ENCODE measurements around the gene LCTL. TPM values are rescaled to one million over a fixed set of nuclear protein-coding genes. Genes with fewer than 3 reads are reported as not detected.

LCTL gene
- total RNA-seq, 2 donors from 2014 or later = not detected

DNA sequence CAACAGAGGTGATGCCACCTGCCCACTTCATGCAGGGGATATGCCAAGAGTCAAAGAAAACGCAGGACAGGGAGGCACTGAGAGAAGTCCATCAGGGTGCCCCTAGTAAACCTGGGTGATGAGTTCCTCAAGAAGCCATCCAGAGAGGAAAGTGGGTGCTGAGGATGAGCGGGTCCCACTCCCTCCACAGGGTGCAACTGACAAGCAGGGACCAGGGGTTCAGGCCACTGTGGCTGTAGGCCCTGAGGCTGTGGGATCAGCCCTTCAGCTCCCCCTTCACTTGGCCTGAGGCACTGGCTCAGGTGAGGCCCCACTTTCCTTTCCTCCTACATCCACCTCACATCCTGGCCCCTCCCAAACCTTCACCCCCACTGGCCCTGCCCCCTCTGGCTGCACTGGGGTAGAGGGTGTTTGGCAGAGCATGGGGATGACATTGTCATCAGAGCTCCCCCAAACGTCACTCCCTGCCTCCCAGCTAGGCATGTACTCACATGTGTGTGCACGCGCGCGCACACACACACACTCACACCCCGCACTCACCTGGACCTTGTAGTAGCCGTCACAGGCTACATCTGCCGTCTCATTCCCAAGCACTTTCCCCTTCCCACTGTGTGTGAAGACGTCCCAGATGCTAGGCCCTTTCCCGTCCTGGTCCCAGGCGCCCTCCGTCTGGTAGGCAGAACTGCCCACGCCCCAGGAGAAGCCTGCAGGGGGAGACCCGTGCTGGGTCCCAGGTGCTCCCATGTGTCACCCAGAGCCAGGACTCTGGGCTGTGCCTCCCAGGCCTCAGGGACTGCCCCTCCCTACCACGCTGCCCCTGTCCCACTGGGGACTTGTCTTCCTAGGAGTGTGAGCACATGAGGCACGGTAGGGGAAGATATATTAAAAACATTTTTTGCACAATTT, 1.4 kb downstream of the LCTL start:
- Histone ChIP-seq H3K4me3 (no peak overlapping the region), H3K27me3 (replicated peaks; ENCODE audit: insufficient read depth) (no peaks in the 10 kb centered on the region), H3K27ac (no peak overlapping the region), H3K36me3 (no peaks in the 10 kb centered on the region), H3K9me3 (no peaks in the 10 kb centered on the region), H3K4me1 (ENCODE audit: control insufficient read depth in 1 of 2, low read depth in 2 of 2) (no peaks in the 10 kb centered on the region)
- TF ChIP-seq, protein P1, sequence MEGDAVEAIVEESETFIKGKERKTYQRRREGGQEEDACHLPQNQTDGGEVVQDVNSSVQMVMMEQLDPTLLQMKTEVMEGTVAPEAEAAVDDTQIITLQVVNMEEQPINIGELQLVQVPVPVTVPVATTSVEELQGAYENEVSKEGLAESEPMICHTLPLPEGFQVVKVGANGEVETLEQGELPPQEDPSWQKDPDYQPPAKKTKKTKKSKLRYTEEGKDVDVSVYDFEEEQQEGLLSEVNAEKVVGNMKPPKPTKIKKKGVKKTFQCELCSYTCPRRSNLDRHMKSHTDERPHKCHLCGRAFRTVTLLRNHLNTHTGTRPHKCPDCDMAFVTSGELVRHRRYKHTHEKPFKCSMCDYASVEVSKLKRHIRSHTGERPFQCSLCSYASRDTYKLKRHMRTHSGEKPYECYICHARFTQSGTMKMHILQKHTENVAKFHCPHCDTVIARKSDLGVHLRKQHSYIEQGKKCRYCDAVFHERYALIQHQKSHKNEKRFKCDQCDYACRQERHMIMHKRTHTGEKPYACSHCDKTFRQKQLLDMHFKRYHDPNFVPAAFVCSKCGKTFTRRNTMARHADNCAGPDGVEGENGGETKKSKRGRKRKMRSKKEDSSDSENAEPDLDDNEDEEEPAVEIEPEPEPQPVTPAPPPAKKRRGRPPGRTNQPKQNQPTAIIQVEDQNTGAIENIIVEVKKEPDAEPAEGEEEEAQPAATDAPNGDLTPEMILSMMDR (IDR thresholded peaks at IDR 0.05) = no peak
- no peak for ATAC-seq (ENCODE audit: insufficient number of reproducible peaks, low FRiP score, low read depth)
- no peak for DNase-seq (ENCODE audit: low spot score)

- H3K27me3 ChIP-seq (replicated peaks; ENCODE audit: insufficient read depth) = no peaks in the 10 kb centered on the region
- ATAC-seq (ENCODE audit: insufficient number of reproducible peaks, low FRiP score, low read depth) = no peak
- H3K36me3 ChIP-seq = no peaks in the 10 kb centered on the region
- no peaks in the 10 kb centered on the region for H3K9me3 ChIP-seq
- TF ChIP-seq, protein P1 (IDR thresholded peaks at IDR 0.05) = no peak
- no peaks in the 10 kb centered on the region for H3K4me1 ChIP-seq (ENCODE audit: control insufficient read depth in 1 of 2, low read depth in 2 of 2)
- H3K4me3 ChIP-seq = no peak overlapping the region
- no peak overlapping the region for H3K27ac ChIP-seq
- DNase-seq (ENCODE audit: low spot score) = no peak
These were observed 2.2 kb downstream of the LCTL start for GRCh38 chr15:66563566-66564110.

- no peak for ATAC-seq (ENCODE audit: insufficient number of reproducible peaks, low FRiP score, low read depth)
- Histone ChIP-seq H3K4me1 (ENCODE audit: control insufficient read depth in 1 of 2, low read depth in 2 of 2) (no peaks in the 10 kb centered on the region), H3K4me3 (no peak overlapping the region), H3K36me3 (no peaks in the 10 kb centered on the region), H3K27me3 (replicated peaks; ENCODE audit: insufficient read depth) (no peaks in the 10 kb centered on the region), H3K27ac (no peak overlapping the region), H3K9me3 (no peaks in the 10 kb centered on the region)
- DNase-seq (ENCODE audit: low spot score) = no peak
- TF ChIP-seq, protein P1 (IDR thresholded peaks at IDR 0.05) = no peak
These were observed 2.7 kb downstream of the LCTL start for GRCh38 chr15:66563126-66563525.

DNA sequence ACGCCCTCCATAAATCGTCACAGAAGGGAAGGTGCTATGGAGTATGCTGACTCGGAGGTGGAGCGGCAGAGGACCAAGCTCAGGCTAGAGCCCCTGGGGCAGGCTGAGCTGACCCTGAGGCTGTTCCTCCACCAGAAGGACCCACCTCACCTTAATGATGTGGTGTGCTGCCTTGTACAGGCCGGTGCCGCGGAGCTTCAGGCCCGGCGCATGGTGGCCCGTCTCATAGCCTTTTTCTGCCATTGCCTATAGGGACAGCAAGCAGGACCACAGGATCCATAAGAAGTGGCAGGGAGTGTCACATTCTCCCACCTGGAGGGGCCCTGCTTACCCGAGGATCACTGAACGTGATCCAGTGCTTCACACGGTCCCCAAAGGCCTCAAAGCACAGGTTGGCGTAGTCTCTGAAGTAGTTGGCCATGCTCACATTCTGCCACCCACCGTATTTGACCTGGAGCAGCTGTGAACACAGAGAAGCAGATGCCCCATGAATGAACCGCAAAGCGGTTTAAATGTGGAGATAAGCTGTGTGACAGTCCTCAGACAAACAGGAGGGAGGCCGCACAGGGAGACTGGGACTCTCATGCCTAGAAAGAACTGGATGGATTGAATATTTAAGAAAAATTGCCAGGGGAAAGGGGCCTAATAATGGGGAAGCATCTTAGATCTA, 4.8 kb downstream of the LCTL start:
- H3K4me1 ChIP-seq (ENCODE audit: control insufficient read depth in 1 of 2, low read depth in 2 of 2) = no peaks in the 10 kb centered on the region
- no peaks in the 10 kb centered on the region for H3K9me3 ChIP-seq
- ATAC-seq (ENCODE audit: insufficient number of reproducible peaks, low FRiP score, low read depth) (no peak), DNase-seq (ENCODE audit: low spot score) (no peak)
- H3K27me3 ChIP-seq (replicated peaks; ENCODE audit: insufficient read depth) = no peaks in the 10 kb centered on the region
- TF ChIP-seq, protein P1 (IDR thresholded peaks at IDR 0.05) = no peak
- no peak overlapping the region for H3K27ac ChIP-seq
- H3K36me3 ChIP-seq = no peaks in the 10 kb centered on the region
- H3K4me3 ChIP-seq = no peak overlapping the region

DNA sequence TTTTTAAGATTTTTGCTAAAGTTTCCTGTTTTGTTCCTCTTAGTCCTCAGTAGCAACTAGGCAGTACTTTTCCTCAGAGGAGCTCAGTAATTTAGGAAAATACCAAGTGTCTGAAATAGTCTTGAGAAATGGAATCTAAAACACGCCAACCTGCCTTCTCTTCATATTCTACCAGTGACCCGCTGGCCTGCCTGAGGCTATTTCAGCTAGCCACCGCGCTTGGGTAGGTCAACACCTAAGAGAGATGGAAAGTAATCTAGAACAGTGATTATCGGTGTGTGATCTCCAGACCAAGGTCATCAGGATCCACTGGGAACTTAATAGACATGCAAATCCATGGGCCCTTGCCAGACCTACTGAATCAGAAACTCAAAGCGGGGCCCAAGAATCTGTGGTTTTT, 7.5 kb downstream of the LCTL start:
- Histone ChIP-seq H3K4me3 (no peak overlapping the region), H3K36me3 (no peaks in the 10 kb centered on the region), H3K27me3 (replicated peaks; ENCODE audit: insufficient read depth) (no peaks in the 10 kb centered on the region), H3K27ac (no peak overlapping the region), H3K4me1 (ENCODE audit: control insufficient read depth in 1 of 2, low read depth in 2 of 2) (no peaks in the 10 kb centered on the region), H3K9me3 (no peaks in the 10 kb centered on the region)
- ATAC-seq (ENCODE audit: insufficient number of reproducible peaks, low FRiP score, low read depth) (no peak), DNase-seq (ENCODE audit: low spot score) (no peak)
- TF ChIP-seq, protein P1 (IDR thresholded peaks at IDR 0.05) = no peak
